UCSD-AML1 (cell line): ENCODE results near the gene CD3E.
A peak's percentile ranks its signal among the peaks of the same experiment; 100 is the strongest.

Source experiments
- DNase-seq: peaks from one replicate; lab custom pipeline; 2025; ENCODE audit not compliant: unreplicated experiment; lab: John Stamatoyannopoulos, UW

Gene CD3E

GRCh38 chr11:118321386-118322082, 17.0 kb downstream of the CD3E start:
- DNase-seq = no peak

DNA sequence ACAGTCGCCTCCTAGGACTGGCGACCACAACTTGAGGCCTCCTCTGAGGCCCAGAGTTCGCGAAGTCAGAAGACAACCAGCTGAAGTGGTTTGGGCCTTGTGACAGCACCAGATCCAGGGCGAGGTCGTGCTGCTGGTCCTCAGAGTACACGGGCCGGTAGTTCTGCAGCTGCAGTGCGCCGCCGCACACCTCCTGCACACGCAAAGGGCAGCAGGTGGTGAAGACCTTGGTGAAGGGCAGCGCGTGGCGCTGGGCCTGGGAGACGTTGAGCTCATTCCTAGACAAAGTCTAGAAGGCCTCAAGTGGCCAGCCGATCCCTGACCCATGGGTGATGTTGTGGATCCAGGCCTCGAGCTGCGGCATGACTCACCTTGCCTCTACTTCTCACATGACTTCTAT, 18.2 kb downstream of the CD3E start:
- DNase-seq = no peak

DNA sequence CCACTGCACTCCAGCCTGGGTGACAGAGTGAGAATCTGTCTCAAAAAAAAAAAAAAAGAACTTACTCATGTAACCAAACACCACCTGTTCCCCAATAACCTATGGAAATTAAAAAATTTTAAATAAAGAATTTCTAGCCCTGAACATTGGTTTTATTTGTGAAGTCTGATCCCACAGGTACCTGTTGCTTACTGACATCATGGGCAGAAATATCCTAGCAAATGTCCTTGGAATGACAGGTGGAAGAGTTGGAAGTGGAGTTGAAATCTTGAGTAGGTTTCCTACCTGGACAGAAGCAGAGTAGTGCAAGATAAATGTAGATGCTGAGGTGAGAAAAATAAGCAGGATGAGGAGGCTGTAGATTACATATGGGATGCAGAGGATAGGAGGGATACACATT, 20.8 kb downstream of the CD3E start:
- DNase-seq = no peak

DNA sequence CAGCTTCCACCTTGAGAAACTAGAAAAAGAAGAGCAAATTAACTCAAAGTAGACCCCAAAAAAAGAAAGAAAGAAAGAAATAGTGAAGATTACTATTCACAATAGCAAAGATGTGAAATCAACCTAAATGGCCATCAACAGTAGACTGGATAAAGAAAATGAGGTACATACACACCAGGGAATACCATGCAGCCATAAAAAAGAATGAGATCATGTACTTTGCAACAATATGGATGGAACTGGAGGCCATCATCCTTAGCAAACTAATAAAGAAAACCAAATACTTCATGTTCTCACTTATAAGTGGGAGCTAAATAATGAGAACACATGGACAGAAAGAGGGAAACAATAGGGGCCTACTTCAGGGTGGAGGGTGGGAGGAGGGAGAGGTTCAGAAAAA, 24.2 kb downstream of the CD3E start:
- DNase-seq = no peak

DNA sequence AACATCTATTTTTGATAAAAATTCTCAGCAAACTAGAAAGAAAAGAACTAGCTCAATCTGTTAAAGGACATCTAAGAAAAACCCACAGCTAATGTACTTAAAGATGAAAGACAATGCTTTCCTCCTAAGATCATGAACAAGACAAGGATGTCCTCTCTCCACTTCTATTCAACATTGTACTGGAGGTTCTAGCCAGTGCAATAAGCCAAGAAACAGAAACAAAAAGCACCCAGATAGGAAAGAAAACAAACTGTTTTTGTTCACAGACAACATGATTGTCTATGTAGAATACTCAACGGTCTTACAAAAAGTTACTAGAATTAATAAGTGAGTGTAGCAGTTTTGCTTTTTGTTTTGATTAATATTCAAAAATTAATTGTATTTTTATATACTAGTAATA, 30.2 kb downstream of the CD3E start:
- DNase-seq = no peak

DNA sequence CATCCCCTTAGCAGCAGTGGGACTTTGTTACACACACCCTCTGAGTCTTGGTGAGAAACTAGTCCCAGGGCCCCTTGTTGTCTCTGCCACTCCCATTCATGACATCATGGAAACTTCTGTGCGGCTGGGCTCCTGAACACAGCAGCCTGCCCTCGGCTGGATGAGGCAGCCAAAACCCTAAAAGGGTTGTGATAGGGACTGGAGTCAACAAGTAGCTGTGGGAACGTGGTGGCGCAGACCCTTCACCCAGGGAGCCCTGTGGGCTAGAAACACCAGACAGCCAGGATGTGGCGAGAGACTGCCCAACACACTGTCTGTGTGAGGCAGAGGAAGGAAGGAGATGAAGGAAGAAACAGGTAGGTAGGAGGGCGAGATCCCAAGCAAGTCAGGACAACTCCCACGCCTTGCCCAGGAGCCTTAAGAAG, 34.1 kb downstream of the CD3E start:
- DNase-seq = peak; percentile 80

- no peak for DNase-seq
Observed at GRCh38 chr11:118339281-118339961, 34.9 kb downstream of the CD3E start.

DNA sequence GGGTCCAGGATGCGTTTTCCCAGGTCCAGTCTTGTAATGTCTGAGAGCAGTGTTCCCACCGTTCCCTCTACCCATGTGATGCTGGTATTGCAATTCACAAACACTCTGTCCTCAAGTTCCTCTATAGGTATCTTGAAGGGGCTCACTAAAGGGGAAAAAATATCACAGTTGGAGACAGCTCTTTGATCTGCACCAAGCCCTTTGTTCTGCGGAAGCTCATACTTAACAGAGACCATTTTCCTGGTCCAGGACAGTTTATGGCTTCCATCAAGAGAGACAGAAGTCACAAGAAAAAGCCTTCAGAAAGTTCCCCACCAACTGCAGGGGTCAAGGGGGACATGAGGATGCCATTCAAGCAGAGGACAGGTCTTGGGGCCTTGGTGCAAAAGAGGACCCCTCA, 35.9 kb downstream of the CD3E start:
- no peak for DNase-seq

GRCh38 chr11:118341261-118341660, 36.7 kb downstream of the CD3E start:
- no peak for DNase-seq

GRCh38 chr11:118341815-118342489, 37.4 kb downstream of the CD3E start:
- DNase-seq = no peak

- DNase-seq = no peak
Observed at GRCh38 chr11:118342503-118343161, 38.1 kb downstream of the CD3E start, which contains the start of gene CD3D. Gene CD3D, minus strand, starts transcription at chr11:118342705. Its CDS starts 98 bp downstream, at chr11:118342607.

- DNase-seq = no peak
Observed at GRCh38 chr11:118343248-118343647, 38.7 kb downstream of the CD3E start.

DNA sequence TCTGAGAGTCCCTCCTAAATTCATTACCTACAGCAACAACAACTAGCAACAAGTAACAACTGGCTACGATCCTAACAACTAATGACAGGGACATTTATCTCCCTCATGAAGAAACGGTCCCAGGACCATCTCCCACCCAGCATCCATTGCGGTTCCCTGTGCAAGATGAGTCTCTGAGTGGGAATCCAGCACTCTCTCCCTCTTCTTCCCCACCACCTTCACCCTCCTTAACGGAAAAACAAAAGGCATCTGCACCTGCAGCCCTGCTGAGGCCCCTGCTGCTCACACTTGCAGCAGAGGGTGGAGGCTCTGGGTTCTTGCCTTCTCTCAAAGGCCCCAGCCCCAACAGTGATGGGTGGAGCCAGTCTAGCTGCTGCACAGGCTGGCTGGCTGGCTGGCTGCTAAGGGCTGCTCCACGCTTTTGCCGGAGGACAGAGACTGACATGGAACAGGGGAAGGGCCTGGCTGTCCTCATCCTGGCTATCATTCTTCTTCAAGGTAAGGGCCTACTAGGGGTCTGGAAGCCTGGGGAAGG, 39.5 kb downstream of the CD3E start, which contains the start of gene CD3G:
Gene CD3G, plus strand, starts transcription at position 364 of the 535 bp plus-strand sequence. Its CDS starts 80 bp downstream, at position 444.
- no peak for DNase-seq

DNA sequence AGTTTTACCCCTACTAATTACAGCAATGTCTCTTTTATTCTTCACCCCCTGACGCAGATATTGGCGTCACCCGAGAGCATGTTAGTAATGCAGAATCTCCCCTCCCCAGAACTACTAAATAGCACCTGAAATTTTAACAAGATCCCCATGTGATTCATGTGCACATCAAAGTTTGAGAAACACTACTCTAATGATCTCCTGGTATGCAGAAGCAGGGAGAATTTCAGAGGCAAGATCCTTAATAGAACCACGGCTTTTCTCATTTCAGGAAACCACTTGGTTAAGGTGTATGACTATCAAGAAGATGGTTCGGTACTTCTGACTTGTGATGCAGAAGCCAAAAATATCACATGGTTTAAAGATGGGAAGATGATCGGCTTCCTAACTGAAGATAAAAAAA, 44.9 kb downstream of the CD3E start:
- DNase-seq = no peak

- DNase-seq = no peak
Observed at GRCh38 chr11:118353084-118353710, 48.7 kb downstream of the CD3E start.

DNA sequence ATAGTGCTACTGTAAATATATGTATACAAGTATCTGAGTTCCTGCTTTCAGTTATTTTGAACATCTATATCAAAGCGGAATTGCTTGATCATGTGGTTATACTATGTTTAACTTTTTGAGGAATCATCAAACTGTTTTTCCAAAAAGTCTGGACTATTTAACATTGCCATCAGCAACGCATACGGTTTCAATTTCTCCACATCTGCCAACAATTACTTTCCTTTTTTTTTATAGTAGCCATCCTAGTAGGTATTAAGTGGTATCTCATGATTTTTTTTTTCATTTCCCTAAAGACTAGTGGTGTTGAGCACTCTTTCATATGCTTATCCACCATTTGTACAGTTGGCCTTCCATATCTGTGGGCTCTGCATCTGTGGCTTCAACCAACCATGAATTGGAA, 53.5 kb downstream of the CD3E start:
- no peak for DNase-seq

- peak; percentile 92 for DNase-seq
Observed at GRCh38 chr11:118359295-118359958, 54.9 kb downstream of the CD3E start, which contains the start of gene UBE4A. Gene UBE4A, plus strand, starts transcription at chr11:118359600. Its CDS starts 5,481 bp downstream, at chr11:118365081.

DNA sequence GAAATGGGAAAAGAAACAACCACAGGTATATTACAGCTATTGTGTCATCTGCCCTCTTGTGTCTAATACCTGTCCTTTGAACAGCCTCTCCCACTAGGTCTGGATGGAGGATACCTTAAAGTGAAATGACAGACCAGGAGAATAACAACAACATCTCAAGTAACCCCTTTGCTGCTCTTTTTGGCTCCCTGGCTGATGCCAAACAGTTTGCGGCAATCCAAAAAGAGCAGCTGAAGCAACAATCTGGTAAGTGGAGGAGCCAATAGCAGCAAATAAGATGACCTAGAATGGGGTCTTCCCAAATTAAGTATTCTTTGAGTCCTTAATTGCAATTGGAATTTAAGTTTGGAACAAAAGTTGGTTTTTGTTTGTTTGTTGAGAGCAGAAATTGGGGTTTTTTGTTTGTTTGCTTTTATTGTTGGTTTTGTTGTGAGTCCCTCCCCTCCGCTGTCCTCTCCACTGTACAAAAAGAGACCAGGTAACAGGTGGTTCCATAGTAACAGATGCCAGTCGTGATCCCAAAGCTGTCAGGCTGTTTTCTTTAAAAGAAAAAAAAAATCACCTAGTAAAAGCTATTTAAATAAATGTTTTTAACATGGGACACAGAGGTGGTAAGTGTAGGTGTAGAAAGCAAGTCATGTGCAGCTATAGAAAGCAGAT, 60.6 kb downstream of the CD3E start:
- no peak for DNase-seq
